Activated T-cell treated with anti-CD3 and anti-CD28 coated beads, Interleukin-2, amount 50 U/mL, for 72 hours (primary cell): ENCODE results near the gene SLC16A7. TPM values are rescaled to one million over a fixed set of nuclear protein-coding genes. Genes with fewer than 3 reads are reported as not detected.

Experiments used
- ATAC-seq, 2 donors: fragments of 150-1000 bp; cut with Tn5 transposase; replicated peaks in 1 of 2; 2 replicates each; pipeline ENCODE4 v1.10.0; 2021; ENCODE audit warnings: moderate library complexity in 2 of 2, mild to moderate bottlenecking in 1 of 2
- DNase-seq, 2 donors: peaks; one replicate each; pipeline ENCODE4 v3.0.0; 2021 to 2022; ENCODE audit warnings: mixed read lengths in 1 of 2
- H3K27ac Mint-ChIP-seq: one replicate; pipeline ENCODE4 v1.8.0; 2022; ENCODE audit warnings: mild to moderate bottlenecking, moderate library complexity, mixed read lengths
- H3K27me3 Mint-ChIP-seq: one replicate; pipeline ENCODE4 v1.8.0; 2022; ENCODE audit warnings: low read depth, mixed read lengths
- H3K36me3 Mint-ChIP-seq, 2 donors: one replicate each; pipeline ENCODE4 v1.8.0; 2022; ENCODE audit warnings: mixed read lengths in 2 of 2, mild to moderate bottlenecking in 1 of 2; ENCODE audit not compliant: insufficient read depth in 2 of 2
- H3K4me1 Mint-ChIP-seq: one replicate; pipeline ENCODE4 v1.8.0; 2022; ENCODE audit warnings: low read depth, mixed read lengths
- H3K4me3 Mint-ChIP-seq, 2 donors: one replicate each; pipeline ENCODE4 v1.8.0; 2022; ENCODE audit warnings: mild to moderate bottlenecking in 2 of 2, mixed read lengths in 2 of 2, moderate library complexity in 2 of 2
- H3K9me3 Mint-ChIP-seq, 2 donors: one replicate each; pipeline ENCODE4 v1.8.0; 2022; ENCODE audit warnings: mixed read lengths in 2 of 2
- total RNA-seq, 2 donors: library from RNA; stranded (reverse); gene quantifications; one replicate each; pipeline ENCODE4 v1.2.3, GENCODE V29; 2022

SLC16A7 gene
- total RNA-seq, 2 donors from 2014 or later, result 38.8 to 40.2 TPM

- Mint-ChIP-seq H3K36me3 (peaks cover 2 to 13% of the 10 kb centered on the region in 2 donors), H3K9me3 (no peaks in the 10 kb centered on the region), H3K27ac (peak overlapping the region; percentile 41), H3K4me3 (peak overlapping the region in 1 of 2 donors; percentile 68), H3K4me1 (peaks cover 54% of the 10 kb centered on the region), H3K27me3 (no peaks in the 10 kb centered on the region)
- peak; percentile 25 to 60 for ATAC-seq
- DNase-seq, result no peak
These were observed 34.1 kb downstream of the SLC16A7 start for GRCh38 chr12:59629890-59630289.

DNA sequence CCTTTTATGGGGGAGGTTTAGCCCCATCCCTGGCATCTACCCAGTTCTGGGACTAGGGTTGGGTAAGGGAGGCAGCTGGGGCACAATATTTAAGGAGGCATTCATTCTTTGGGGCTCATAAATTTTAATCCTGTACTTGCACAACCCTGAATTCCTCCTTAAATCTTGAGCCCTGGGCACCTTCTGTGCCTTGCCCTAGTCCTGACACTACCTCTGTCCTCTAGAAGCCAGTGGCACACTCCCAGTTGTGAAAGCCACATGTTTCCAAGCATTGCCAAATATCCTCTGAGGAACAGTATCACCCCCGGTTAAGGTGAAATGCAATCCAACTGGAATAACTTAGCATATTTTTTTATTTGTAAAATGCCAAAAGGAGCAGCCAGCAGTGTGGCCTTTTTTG, 36.6 kb downstream of the SLC16A7 start:
- ATAC-seq (no peak), DNase-seq (no peak)
- Mint-ChIP-seq H3K27me3 (no peaks in the 10 kb centered on the region), H3K9me3 (no peaks in the 10 kb centered on the region), H3K4me1 (peaks cover 52% of the 10 kb centered on the region), H3K4me3 (no peak overlapping the region), H3K27ac (no peak overlapping the region), H3K36me3 (peaks cover 0 to 13% of the 10 kb centered on the region in 2 donors)

DNA sequence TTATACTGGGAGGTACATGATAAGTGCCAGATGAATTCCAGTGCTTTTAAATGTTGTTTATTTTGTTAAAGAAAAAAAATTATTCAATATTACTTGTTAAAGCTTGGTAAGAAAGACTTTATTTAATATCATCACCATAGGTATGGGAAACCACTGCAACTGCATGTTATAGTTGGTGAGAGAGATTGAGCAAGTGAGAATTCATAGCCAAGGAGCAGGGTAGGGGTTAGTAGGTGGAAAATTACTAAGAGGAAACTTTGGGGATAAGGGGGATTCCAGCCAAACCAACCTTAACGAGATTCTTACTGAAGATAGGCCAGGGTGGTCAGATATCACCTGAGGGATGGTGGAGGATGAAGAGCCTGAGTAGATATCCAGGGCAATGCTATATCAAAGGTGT, 38.4 kb downstream of the SLC16A7 start:
- no peak overlapping the region for H3K4me3 Mint-ChIP-seq
- no peaks in the 10 kb centered on the region for H3K9me3 Mint-ChIP-seq
- H3K4me1 Mint-ChIP-seq, result peaks cover 52% of the 10 kb centered on the region
- DNase-seq (no peak), ATAC-seq (no peak)
- no peak overlapping the region for H3K27ac Mint-ChIP-seq
- H3K36me3 Mint-ChIP-seq, result peaks cover 0 to 9% of the 10 kb centered on the region in 2 donors
- no peaks in the 10 kb centered on the region for H3K27me3 Mint-ChIP-seq

GRCh38 chr12:59636945-59637691, 41.3 kb downstream of the SLC16A7 start:
- H3K27ac Mint-ChIP-seq, result peak overlapping the region; percentile 80
- peak overlapping the region; percentile 37 to 71 for H3K4me3 Mint-ChIP-seq
- peaks cover 43% of the 10 kb centered on the region for H3K4me1 Mint-ChIP-seq
- H3K36me3 Mint-ChIP-seq, result peaks cover 4 to 10% of the 10 kb centered on the region in 2 donors
- H3K27me3 Mint-ChIP-seq, result no peaks in the 10 kb centered on the region
- no peaks in the 10 kb centered on the region for H3K9me3 Mint-ChIP-seq
- ATAC-seq (peak; percentile 31 to 62), DNase-seq (no peak)

DNA sequence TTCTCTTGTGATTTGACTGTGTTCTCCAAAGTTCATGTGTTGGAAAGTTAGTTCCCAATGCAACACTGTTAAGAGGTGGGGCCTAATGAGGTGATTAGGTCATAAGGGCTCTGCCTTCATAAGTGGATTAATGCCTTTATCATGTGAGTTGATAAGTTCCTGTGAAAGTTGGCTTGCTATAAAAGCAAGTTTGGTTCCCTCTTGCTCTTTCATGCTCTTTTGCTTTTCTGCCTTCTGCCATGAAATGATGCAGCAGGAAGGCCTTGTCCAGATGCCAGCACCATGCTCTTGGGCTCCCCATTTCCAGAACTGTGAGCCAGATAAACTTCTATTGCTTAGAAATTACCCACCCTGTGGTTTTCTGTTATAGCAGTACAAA, 41.9 kb downstream of the SLC16A7 start:
- DNase-seq, result no peak
- H3K27me3 Mint-ChIP-seq, result no peaks in the 10 kb centered on the region
- H3K4me3 Mint-ChIP-seq, result peak overlapping the region; percentile 37 to 71
- no peaks in the 10 kb centered on the region for H3K9me3 Mint-ChIP-seq
- H3K36me3 Mint-ChIP-seq, result peaks cover 7 to 14% of the 10 kb centered on the region in 2 donors
- no peak for ATAC-seq
- peaks cover 43% of the 10 kb centered on the region for H3K4me1 Mint-ChIP-seq
- H3K27ac Mint-ChIP-seq, result no peak overlapping the region

- H3K4me1 Mint-ChIP-seq, result peaks cover 2% of the 10 kb centered on the region
- no peak overlapping the region for H3K4me3 Mint-ChIP-seq
- peaks cover 25 to 57% of the 10 kb centered on the region in 2 donors for H3K36me3 Mint-ChIP-seq
- ATAC-seq (no peak), DNase-seq (no peak)
- H3K9me3 Mint-ChIP-seq, result peaks cover 4 to 13% of the 10 kb centered on the region in 2 donors
- H3K27ac Mint-ChIP-seq, result no peak overlapping the region
- H3K27me3 Mint-ChIP-seq, result no peaks in the 10 kb centered on the region
These were observed 47.7 kb downstream of the SLC16A7 start for GRCh38 chr12:59643550-59643949.

DNA sequence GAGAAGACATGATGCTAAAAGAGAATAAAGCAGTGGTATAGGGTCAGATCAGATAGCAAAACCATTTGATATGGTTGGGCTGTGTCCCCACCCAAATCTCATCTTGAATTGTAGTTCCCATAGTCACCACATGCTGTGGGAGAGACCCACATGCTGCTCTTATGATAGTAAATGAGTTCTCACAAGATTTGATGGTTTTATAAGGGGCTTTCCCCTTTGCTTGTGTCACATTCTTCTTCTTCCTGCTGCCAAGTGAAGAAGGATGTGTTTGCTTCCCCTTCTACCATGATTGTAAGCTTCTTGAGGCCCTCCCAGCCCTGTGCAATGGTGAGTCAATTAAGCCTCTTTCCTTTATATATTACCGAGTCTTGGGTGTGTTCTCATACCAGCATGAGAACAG, 49.4 kb downstream of the SLC16A7 start:
- Mint-ChIP-seq H3K9me3 (peaks cover 5 to 13% of the 10 kb centered on the region in 2 donors), H3K27ac (no peak overlapping the region), H3K36me3 (peaks cover 21 to 56% of the 10 kb centered on the region in 2 donors), H3K27me3 (no peaks in the 10 kb centered on the region), H3K4me3 (no peak overlapping the region), H3K4me1 (peaks cover 13% of the 10 kb centered on the region)
- ATAC-seq (no peak), DNase-seq (no peak)

DNA sequence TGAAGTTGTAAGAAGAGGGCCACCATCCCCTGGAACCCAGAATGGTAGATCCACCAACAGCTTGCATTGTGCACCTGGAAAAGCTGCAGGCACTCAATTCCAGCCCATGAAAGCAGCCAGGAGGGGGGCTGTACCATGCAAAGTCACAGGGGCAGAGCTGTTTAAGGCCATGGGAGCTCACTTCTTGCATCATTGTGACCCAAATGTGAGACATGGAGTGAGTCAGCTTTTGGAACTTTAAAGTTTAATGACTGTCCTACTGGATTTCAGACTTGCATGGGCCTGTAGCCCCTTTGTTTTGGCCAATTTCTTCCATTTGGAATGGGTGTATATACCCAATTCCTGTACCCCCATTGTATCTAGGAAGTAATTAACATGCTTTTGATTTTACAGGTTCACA, 50.8 kb downstream of the SLC16A7 start:
- no peak overlapping the region for H3K4me3 Mint-ChIP-seq
- no peak for ATAC-seq
- no peak overlapping the region for H3K27ac Mint-ChIP-seq
- no peaks in the 10 kb centered on the region for H3K27me3 Mint-ChIP-seq
- peaks cover 5 to 13% of the 10 kb centered on the region in 2 donors for H3K9me3 Mint-ChIP-seq
- H3K36me3 Mint-ChIP-seq, result peaks cover 21 to 56% of the 10 kb centered on the region in 2 donors
- H3K4me1 Mint-ChIP-seq, result peaks cover 27% of the 10 kb centered on the region
- no peak for DNase-seq

DNA sequence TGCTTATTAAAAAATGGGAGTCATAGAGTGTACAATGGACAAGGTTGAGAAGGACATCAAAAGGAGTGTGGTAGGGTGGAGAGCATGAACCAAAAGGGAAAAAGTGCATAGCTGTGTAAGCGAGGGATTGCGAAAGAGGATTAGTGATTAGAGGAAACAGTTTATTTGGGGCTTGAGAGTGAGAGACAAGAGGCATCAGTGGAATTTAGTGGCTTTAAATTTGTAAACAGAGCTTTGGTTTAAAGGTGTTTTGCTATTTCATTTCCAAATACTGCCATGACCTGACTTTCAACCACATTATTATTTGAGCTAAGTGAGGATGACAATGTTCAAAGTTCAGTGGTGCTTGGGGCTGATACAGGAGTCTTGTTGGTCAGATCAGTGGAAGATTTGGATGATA, 53.4 kb downstream of the SLC16A7 start:
- no peak overlapping the region for H3K27ac Mint-ChIP-seq

DNA sequence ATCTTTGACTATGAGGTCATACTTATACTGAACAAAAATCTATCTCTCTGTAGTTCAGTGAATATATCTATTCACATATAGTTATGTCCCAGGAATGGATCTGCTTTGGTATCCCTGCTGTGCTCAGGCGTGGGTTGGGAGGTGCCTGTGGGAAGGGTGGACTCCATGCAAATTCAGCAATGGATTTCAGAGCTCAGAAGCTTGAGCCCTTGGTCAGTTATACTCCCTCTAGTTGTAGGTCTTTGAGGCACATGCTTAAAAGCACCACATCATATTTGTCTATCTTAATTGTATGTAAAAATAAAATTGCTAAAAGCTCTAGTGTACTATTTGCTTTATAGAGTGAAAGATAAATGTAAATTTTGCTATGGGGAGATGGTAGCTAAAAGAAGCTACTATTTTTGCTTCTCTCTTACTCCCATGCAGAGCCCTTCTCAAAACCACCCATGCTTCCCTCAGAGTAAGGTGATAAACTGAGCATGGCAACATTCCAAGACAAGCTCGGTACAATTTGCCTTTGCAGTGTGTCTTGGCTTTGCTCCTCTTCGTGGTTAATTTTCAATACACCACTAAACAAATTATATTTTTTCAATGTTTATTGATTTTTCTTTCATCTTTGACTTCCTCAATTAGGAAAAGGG, 54.9 kb downstream of the SLC16A7 start:
- Mint-ChIP-seq H3K9me3 (peaks cover 3 to 6% of the 10 kb centered on the region in 2 donors), H3K4me3 (no peak overlapping the region), H3K27ac (peak overlapping the region; percentile 28), H3K27me3 (no peaks in the 10 kb centered on the region), H3K4me1 (peaks cover 28% of the 10 kb centered on the region), H3K36me3 (peaks cover 12 to 28% of the 10 kb centered on the region in 2 donors)
- no peak for DNase-seq
- no peak for ATAC-seq

More for the DNA sequence above, 53.4 kb downstream of the SLC16A7 start:
- ATAC-seq (no peak), DNase-seq (no peak)
- H3K9me3 Mint-ChIP-seq, result peaks cover 5 to 13% of the 10 kb centered on the region in 2 donors
- H3K4me1 Mint-ChIP-seq, result peaks cover 28% of the 10 kb centered on the region
- no peak overlapping the region for H3K4me3 Mint-ChIP-seq
- H3K27me3 Mint-ChIP-seq, result no peaks in the 10 kb centered on the region
- H3K36me3 Mint-ChIP-seq, result peaks cover 18 to 37% of the 10 kb centered on the region in 2 donors

- no peak overlapping the region for H3K4me3 Mint-ChIP-seq
- DNase-seq, result no peak
- peak overlapping the region; percentile 28 for H3K27ac Mint-ChIP-seq
- H3K36me3 Mint-ChIP-seq, result peaks cover 10 to 25% of the 10 kb centered on the region in 2 donors
- H3K27me3 Mint-ChIP-seq, result no peaks in the 10 kb centered on the region
- peaks cover 2 to 5% of the 10 kb centered on the region in 2 donors for H3K9me3 Mint-ChIP-seq
- peaks cover 28% of the 10 kb centered on the region for H3K4me1 Mint-ChIP-seq
- peak in 1 of 2 donors; percentile 21 for ATAC-seq
These were observed 55.5 kb downstream of the SLC16A7 start for GRCh38 chr12:59651229-59651920.

- H3K9me3 Mint-ChIP-seq, result peaks cover 2 to 3% of the 10 kb centered on the region in 2 donors
- H3K36me3 Mint-ChIP-seq, result peaks cover 6 to 18% of the 10 kb centered on the region in 2 donors
- H3K27me3 Mint-ChIP-seq, result no peaks in the 10 kb centered on the region
- DNase-seq (no peak), ATAC-seq (no peak)
- peaks cover 28% of the 10 kb centered on the region for H3K4me1 Mint-ChIP-seq
- H3K4me3 Mint-ChIP-seq, result no peak overlapping the region
- H3K27ac Mint-ChIP-seq, result no peak overlapping the region
These were observed 56.3 kb downstream of the SLC16A7 start for GRCh38 chr12:59652130-59652529.

DNA sequence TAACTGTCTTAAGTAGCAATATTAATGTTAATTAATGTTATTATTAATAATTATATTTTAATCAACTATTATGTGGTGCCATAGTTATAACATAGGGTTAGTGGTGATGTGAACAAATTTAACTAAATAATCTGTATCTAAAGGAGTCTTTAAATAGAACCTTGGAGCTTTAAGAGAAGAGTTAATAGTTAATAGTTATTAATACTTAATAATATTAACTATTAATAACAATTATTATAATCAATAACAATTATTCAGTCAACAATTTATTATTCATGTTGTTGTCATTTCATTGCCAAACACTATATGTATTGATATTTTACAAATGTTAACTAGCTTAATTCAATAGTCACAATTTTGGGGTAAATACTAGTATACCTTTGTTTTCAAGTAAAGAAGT, 58.2 kb downstream of the SLC16A7 start:
- H3K4me3 Mint-ChIP-seq, result no peak overlapping the region
- peaks cover 20% of the 10 kb centered on the region for H3K4me1 Mint-ChIP-seq
- H3K36me3 Mint-ChIP-seq, result peaks cover 2 to 5% of the 10 kb centered on the region in 2 donors
- H3K27me3 Mint-ChIP-seq, result no peaks in the 10 kb centered on the region
- ATAC-seq (no peak), DNase-seq (no peak)
- no peaks in the 10 kb centered on the region for H3K9me3 Mint-ChIP-seq
- H3K27ac Mint-ChIP-seq, result no peak overlapping the region
